ENCODE measurements around the gene MTHFD1L. TPM values are rescaled to one million over a fixed set of nuclear protein-coding genes. Genes with fewer than 3 reads are reported as not detected.

Gene MTHFD1L
- total RNA-seq, 1 donor from 2014 or later = 59.1 TPM

DNA sequence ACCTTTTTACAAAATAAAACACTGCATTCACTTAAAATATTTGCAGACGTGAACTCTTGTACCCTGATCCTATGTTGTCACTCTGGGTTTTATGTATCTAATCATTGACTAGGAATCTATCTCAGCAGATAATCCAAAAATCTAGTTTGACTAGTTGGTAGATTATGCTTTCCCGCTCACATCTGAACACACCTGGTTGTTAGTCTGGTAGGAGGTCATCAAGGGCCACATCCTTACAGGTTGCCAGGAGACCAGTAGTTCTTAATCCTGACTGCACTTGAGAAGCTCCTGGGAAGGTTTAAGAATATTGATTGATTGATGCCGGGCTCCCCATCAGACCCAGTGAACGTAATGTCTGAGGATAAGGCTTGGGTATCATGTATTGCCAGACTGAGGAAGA is 104.4 kb downstream of the MTHFD1L start:
- TF ChIP-seq, protein P1, sequence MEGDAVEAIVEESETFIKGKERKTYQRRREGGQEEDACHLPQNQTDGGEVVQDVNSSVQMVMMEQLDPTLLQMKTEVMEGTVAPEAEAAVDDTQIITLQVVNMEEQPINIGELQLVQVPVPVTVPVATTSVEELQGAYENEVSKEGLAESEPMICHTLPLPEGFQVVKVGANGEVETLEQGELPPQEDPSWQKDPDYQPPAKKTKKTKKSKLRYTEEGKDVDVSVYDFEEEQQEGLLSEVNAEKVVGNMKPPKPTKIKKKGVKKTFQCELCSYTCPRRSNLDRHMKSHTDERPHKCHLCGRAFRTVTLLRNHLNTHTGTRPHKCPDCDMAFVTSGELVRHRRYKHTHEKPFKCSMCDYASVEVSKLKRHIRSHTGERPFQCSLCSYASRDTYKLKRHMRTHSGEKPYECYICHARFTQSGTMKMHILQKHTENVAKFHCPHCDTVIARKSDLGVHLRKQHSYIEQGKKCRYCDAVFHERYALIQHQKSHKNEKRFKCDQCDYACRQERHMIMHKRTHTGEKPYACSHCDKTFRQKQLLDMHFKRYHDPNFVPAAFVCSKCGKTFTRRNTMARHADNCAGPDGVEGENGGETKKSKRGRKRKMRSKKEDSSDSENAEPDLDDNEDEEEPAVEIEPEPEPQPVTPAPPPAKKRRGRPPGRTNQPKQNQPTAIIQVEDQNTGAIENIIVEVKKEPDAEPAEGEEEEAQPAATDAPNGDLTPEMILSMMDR (IDR thresholded peaks at IDR 0.05; ENCODE audit: unreplicated experiment) = no peak
- Mint-ChIP-seq H3K4me3 (no peak overlapping the region), H3K36me3 (peaks cover 38% of the 10 kb centered on the region), H3K27me3 (ENCODE audit: low read depth) (no peaks in the 10 kb centered on the region), H3K4me1 (peaks cover 18% of the 10 kb centered on the region), H3K9me3 (peaks cover 6% of the 10 kb centered on the region), H3K27ac (no peak overlapping the region)
- DNase-seq (ENCODE audit: low spot score in 2 of 2, unreplicated experiment in 2 of 2) = no peak

DNA sequence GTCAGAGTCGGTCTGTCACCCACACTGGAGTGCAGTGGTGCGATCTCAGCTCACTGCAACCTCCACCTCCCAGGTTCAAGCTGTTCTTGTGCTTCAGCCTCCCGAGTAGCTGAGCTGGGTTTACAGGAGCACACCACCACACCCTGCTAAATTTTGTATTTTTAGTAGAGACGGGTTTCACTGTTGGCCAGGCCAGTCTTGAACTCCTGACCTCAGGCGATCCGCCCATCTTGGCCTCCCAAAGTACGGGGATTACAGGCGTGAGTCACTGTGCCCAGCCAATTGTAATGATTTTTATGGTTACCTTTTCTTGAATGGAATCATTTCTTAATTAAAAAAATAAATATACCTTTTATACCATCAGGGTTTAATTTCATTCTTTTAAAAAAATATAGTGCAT is 105.7 kb downstream of the MTHFD1L start:
- peaks cover 18% of the 10 kb centered on the region for H3K4me1 Mint-ChIP-seq
- no peaks in the 10 kb centered on the region for H3K27me3 Mint-ChIP-seq (ENCODE audit: low read depth)
- H3K27ac Mint-ChIP-seq = no peak overlapping the region
- peaks cover 41% of the 10 kb centered on the region for H3K36me3 Mint-ChIP-seq
- DNase-seq (ENCODE audit: low spot score in 2 of 2, unreplicated experiment in 2 of 2) = no peak
- TF ChIP-seq, protein P1 (IDR thresholded peaks at IDR 0.05; ENCODE audit: unreplicated experiment) = no peak
- peaks cover 10% of the 10 kb centered on the region for H3K9me3 Mint-ChIP-seq
- H3K4me3 Mint-ChIP-seq = no peak overlapping the region

DNA sequence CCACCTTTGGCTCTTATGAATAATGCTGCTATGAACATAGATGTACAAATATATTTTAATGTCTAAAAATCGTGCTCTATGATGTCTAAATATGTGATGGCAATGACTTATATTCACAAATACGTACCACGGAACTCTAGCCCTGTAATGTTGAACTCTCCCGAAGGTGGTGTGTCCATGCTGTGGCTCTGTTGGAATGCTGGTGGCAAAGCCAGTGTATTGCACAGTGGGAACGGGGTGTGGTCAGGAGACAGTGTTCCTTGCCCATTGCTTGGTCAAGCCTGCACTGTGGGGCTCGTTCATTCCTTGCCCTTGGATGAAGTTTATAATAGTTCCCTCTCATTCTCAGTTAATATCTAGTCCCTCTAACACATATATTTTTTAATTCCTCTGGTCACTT is 109.6 kb downstream of the MTHFD1L start:
- Mint-ChIP-seq H3K27ac (no peak overlapping the region), H3K36me3 (peaks cover 29% of the 10 kb centered on the region), H3K9me3 (peaks cover 10% of the 10 kb centered on the region), H3K4me1 (peaks cover 27% of the 10 kb centered on the region), H3K27me3 (ENCODE audit: low read depth) (no peaks in the 10 kb centered on the region), H3K4me3 (no peak overlapping the region)
- TF ChIP-seq, protein P1 (IDR thresholded peaks at IDR 0.05; ENCODE audit: unreplicated experiment) = no peak
- no peak for DNase-seq (ENCODE audit: low spot score in 2 of 2, unreplicated experiment in 2 of 2)

DNA sequence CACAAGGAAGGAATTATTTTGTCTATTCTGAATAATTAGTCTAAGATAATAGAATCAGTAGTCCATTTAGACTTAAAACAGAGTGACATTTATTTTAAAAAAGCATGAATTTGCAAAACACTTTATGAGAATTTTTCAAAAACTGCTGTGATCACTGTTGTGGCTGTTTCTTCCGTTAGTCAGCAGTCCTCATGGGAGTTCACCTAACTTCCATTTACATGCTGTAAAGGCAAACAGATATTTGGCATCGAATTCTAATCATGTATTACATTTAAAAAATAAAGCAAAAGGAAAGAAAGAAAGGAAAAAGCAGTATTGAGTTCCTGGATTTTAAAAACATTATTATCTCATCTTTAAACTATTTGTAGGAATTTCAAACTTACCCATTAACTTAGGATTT is 111.8 kb downstream of the MTHFD1L start:
- peaks cover 10% of the 10 kb centered on the region for H3K9me3 Mint-ChIP-seq
- H3K36me3 Mint-ChIP-seq = peaks cover 27% of the 10 kb centered on the region
- no peak for DNase-seq (ENCODE audit: low spot score in 2 of 2, unreplicated experiment in 2 of 2)
- H3K27ac Mint-ChIP-seq = peak overlapping the region; percentile 17
- no peaks in the 10 kb centered on the region for H3K27me3 Mint-ChIP-seq (ENCODE audit: low read depth)
- no peak overlapping the region for H3K4me3 Mint-ChIP-seq
- H3K4me1 Mint-ChIP-seq = peaks cover 36% of the 10 kb centered on the region
- TF ChIP-seq, protein P1 (IDR thresholded peaks at IDR 0.05; ENCODE audit: unreplicated experiment) = no peak

DNA sequence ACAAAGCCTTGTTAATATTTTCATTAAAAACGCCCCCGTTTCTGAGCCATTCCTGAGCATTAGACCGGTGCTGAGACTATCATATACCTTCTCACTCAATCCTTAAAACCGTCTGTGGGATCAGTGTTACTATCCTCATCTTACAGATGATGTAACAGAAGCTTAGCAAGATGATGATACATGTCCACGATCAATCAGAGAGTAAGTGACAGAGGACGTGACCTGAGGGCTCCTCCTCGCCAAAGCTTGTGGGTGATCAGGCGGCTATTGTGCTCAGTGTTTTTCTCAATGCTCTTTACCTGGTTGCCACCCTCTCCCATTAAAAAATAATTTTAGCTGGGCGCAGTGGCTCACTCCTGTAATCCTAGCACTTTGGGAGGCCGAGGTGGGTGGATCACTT is 113.1 kb downstream of the MTHFD1L start:
- peaks cover 28% of the 10 kb centered on the region for H3K4me1 Mint-ChIP-seq
- peaks cover 18% of the 10 kb centered on the region for H3K36me3 Mint-ChIP-seq
- TF ChIP-seq, protein P1 (IDR thresholded peaks at IDR 0.05; ENCODE audit: unreplicated experiment) = no peak
- H3K4me3 Mint-ChIP-seq = no peak overlapping the region
- H3K27me3 Mint-ChIP-seq (ENCODE audit: low read depth) = no peaks in the 10 kb centered on the region
- peaks cover 7% of the 10 kb centered on the region for H3K9me3 Mint-ChIP-seq
- no peak for DNase-seq (ENCODE audit: low spot score in 2 of 2, unreplicated experiment in 2 of 2)
- H3K27ac Mint-ChIP-seq = peak overlapping the region; percentile 47

DNA sequence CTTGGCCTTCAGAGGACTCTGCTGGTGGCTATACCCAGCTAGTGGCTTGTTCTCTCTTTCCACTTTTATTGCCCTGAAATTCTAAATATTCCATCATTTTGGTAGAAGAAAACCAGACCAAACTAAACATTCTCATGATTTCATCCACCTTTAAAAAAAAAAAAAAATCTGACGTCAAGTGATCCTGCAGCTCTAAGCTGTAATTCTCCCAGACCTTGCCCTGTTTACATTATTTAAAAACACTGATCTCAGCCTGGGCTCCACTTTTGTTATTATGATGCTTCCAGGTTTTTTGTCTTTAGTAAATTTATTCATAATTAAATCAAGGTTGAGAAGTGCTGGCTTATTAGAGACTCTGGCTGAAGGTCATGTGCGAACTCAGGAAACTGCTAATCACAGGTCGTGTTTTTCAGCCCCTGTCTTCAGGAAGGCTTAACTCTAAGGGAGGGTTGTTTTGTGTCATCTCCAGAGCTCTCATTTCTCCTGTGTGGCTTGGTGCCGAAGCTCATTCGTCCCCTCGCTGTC is 114.4 kb downstream of the MTHFD1L start:
- no peak for DNase-seq (ENCODE audit: low spot score in 2 of 2, unreplicated experiment in 2 of 2)
- peaks cover 32% of the 10 kb centered on the region for H3K4me1 Mint-ChIP-seq
- no peak overlapping the region for H3K4me3 Mint-ChIP-seq
- H3K9me3 Mint-ChIP-seq = peaks cover 4% of the 10 kb centered on the region
- H3K27ac Mint-ChIP-seq = peak overlapping the region; percentile 87
- TF ChIP-seq, protein P1 (IDR thresholded peaks at IDR 0.05; ENCODE audit: unreplicated experiment) = no peak
- H3K27me3 Mint-ChIP-seq (ENCODE audit: low read depth) = no peaks in the 10 kb centered on the region
- H3K36me3 Mint-ChIP-seq = peaks cover 9% of the 10 kb centered on the region

Data from mesothelial cell of epicardium (in vitro differentiated cells).